Activated naive CD8-positive, alpha-beta T cell treated with anti-CD3 and anti-CD28 coated beads, Interleukin-2, amount 10 ng/mL, durations not matched to agents 7 days and 5 days (primary cell): Measurements from ENCODE around the gene EOLA1. TPM values are rescaled to one million over a fixed set of nuclear protein-coding genes. Genes with fewer than 3 reads are reported as not detected.
"Not testable (repeated sequence)": the region's sequence is repeated elsewhere in the genome, so short reads cannot be mapped to it uniquely, and the experiment has no call there.

ENCODE experiments used
- ATAC-seq: fragments of 150-1000 bp; cut with Tn5 transposase; one replicate; pipeline ENCODE4 v1.10.0; 2021; ENCODE audit warnings: low read depth, moderate library complexity
- POLR2A ChIA-PET: fragments of 350-600 bp; sonication (Branson Sonifier 250); formaldehyde crosslinking; loops from one replicate; lab custom pipeline; 2021; ENCODE audit warnings: antibody characterized with exemption; lab: Charles Lee
- DNase-seq: peaks from one replicate; pipeline ENCODE4 v3.0.0; 2021
- H3K27ac Mint-ChIP-seq: one replicate; pipeline ENCODE4 v1.8.0; 2022; ENCODE audit warnings: mild to moderate bottlenecking, mixed read lengths
- H3K27me3 Mint-ChIP-seq: one replicate; pipeline ENCODE4 v1.8.0; 2022; ENCODE audit warnings: mild to moderate bottlenecking, moderate library complexity, mixed read lengths
- H3K36me3 Mint-ChIP-seq: one replicate; pipeline ENCODE4 v1.8.0; 2021; ENCODE audit warnings: mild to moderate bottlenecking, mixed read lengths
- H3K4me1 Mint-ChIP-seq: one replicate; pipeline ENCODE4 v1.8.0; 2021; ENCODE audit warnings: mixed read lengths
- H3K4me3 Mint-ChIP-seq: one replicate; pipeline ENCODE4 v1.8.0; 2022; ENCODE audit warnings: mild to moderate bottlenecking, moderate library complexity, mixed read lengths
- H3K9me3 Mint-ChIP-seq: one replicate; pipeline ENCODE4 v1.8.0; 2021; ENCODE audit warnings: mixed read lengths
- total RNA-seq, 2 experiments: library from RNA; stranded (reverse); gene quantifications; one replicate each; pipeline ENCODE4 v1.2.3, GENCODE V29; 2021

Gene EOLA1
- total RNA-seq = 10 to 100 TPM; 25.7 to 30.1 TPM

DNA sequence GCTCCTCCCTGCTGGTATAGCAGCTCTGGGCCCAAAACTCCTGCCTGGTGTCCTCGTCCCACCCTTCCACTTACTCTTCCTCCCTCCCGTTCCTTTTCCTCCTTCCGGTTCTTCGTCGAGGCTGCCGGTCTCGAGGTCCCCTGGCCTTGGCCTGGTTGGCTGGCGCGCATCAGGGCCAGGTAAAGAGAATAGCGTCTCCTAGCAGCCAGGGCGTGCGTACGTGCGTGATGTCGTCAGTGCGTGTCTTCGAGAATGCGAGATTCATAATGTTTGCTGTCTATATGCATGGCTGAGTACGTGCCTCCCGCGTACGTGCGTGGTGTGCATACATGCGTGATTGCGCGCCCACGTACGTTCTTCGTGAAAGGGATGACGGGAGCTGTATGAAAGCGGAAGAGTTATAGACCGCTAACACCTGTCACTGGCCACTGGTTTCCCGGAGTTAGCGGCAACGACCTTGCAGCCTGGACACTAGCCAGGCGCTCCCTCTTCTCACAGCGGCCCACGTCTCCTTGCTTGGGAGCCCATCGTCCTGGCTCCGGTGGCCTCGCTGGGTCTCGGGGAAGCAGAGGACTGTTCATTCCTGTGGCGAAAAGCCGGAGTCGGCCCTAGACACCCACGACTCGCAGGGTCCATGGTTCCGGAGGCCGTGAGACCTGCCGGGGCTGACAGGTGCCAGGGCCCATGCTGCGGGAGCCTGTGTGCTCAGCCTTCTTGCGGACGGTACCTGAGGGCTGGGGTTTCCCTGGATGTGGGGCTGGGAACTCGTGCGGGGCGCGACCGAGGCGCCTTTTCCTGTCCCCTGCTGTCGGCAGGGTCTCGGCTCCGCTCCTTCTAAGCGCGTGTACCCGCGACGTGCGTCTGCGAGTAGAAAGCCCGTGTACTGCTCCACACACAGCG lies at the start of gene EOLA1:
EOLA1 (plus strand) TSS at position 392 of the 900 bp plus-strand sequence. CDS start 4,619 bp downstream, outside the sequence.
- Mint-ChIP-seq H3K4me3 (peak within 1 kb of the TSS; percentile 94), H3K27me3 (no peaks in the 10 kb centered on the region), H3K4me1 (peaks cover 3% of the 10 kb centered on the region), H3K27ac (peak within 1 kb of the TSS; percentile 100), H3K36me3 (no peaks in the 10 kb centered on the region), H3K9me3 (no peaks in the 10 kb centered on the region)
- ATAC-seq = peak; percentile 77
- DNase-seq = peak; percentile 81
- POLR2A ChIA-PET = interaction anchor here (0.6 to 3.2 kb wide), 10 partner anchors 13 to 847 kb away, joined by 3 to 22 read pairs (median 4); partner anchors contain the start of genes EOLA2 and IDS

DNA sequence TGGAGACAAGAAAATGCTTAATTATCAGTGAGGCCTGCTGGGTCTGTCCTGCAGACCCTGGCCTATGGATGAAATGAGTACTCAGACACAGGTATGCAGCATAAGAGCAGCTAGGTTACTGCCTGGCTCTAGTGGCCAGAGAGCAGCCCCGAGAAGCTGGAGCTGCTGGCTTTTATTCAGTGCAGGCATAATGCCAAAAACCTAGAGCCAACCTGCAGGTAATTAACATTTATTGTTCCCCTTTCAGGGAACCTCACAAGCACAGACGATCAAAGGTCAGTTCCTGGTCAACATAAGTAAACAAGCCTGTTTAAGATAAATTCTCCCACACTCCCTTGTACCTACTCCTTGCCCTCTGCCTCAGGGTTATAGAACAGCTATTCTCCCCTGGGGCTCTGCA lies 49.0 kb upstream of the EOLA1 start:
- Mint-ChIP-seq H3K9me3 (no peaks in the 10 kb centered on the region), H3K4me1 (peaks cover 6% of the 10 kb centered on the region), H3K27ac (no peak overlapping the region), H3K27me3 (no peaks in the 10 kb centered on the region), H3K4me3 (no peak overlapping the region), H3K36me3 (peaks cover 9% of the 10 kb centered on the region)
- ATAC-seq (no peak), DNase-seq (no peak)
- POLR2A ChIA-PET = no interaction called here

DNA sequence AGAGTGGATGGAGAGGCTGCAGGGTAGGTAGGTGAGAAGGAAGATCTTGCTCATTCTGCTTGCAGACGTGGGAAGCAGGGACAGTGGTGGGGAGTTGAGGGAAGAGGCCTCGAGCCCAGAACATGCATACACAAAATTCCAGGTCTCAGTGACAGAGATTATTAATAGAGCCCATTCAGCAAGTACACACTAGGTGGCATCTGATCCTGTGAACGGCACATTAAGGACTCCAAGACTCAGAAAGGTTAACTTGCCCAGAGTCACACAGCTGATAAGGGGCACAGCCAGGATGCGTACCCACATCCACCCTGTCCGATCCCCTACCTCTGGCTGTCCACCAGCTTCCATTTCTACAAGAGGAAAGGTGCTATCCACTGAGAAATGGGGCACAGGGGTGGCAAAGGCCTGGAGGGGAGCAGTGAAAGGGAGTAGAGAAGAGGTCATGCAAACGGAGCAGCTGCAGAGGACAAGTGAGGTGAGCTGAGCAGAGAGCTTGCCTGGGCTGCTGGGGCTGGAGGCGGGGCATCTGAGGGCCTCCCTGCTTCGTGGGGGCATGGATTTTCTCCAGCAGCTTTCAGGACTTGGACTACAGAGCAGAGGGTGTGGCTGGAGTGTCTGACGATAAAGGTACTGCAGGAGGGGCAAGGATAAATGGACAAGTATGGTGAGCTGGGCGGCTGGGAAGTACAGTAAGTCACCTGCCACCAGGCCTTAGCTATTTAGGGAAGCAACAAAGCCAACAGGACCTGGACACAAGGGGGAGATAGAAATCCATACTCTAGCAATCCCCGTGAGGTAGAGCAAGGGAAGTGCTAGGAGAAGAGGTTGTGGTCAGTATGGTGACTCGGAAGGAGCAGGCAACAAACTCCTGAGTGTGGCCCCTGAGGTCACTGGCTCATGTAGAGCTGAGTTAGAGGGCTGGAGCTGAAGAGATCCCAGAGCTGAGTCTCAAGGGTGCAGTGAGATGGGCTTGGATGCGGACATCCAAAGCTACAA lies 46.9 kb upstream of the EOLA1 start:
- H3K27me3 Mint-ChIP-seq = no peaks in the 10 kb centered on the region
- no peak for DNase-seq
- H3K9me3 Mint-ChIP-seq = no peaks in the 10 kb centered on the region
- H3K4me1 Mint-ChIP-seq = no peaks in the 10 kb centered on the region
- no peak overlapping the region for H3K4me3 Mint-ChIP-seq
- POLR2A ChIA-PET = no interaction called here
- H3K36me3 Mint-ChIP-seq = peaks cover 6% of the 10 kb centered on the region
- no peak for ATAC-seq
- H3K27ac Mint-ChIP-seq = no peak overlapping the region

DNA sequence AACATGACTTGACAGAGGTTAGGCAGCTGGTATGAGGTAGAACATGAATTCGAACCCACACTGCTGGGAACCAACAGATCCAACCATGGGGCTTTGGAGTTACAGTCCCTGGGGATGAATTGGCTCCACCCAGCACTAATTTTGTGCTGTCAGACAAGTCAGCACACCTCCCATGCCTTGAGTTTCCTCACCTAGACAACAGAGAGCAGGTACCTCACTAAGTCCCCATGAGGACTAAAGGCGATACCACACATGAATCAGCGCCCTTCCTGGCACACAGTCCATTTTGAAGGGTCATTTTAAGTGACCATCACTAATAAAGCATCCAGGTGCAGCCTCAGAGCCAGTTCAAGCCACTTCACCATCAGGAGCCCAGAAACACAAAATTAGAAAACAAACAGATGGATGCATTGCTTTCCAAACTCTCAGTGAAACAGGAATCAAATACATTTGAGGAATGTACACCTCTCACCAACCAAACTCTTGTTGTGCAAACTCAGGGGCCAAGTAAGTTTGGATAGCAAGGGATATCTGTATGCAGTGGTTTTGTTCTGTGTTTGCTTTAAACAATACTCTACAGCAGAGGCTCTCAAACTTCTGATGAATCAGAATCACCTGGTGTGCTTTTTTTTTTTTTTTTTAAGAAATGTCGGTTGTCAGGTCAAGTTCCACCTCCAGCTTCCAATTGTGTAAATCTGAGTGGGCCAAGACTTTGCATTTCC lies 45.8 kb upstream of the EOLA1 start:
- DNase-seq (no peak), ATAC-seq (no peak)
- H3K27me3 Mint-ChIP-seq = no peaks in the 10 kb centered on the region
- peaks cover 2% of the 10 kb centered on the region for H3K4me1 Mint-ChIP-seq
- POLR2A ChIA-PET = no interaction called here
- H3K36me3 Mint-ChIP-seq = peaks cover 7% of the 10 kb centered on the region
- H3K27ac Mint-ChIP-seq = no peak overlapping the region
- H3K9me3 Mint-ChIP-seq = no peaks in the 10 kb centered on the region
- no peak overlapping the region for H3K4me3 Mint-ChIP-seq

DNA sequence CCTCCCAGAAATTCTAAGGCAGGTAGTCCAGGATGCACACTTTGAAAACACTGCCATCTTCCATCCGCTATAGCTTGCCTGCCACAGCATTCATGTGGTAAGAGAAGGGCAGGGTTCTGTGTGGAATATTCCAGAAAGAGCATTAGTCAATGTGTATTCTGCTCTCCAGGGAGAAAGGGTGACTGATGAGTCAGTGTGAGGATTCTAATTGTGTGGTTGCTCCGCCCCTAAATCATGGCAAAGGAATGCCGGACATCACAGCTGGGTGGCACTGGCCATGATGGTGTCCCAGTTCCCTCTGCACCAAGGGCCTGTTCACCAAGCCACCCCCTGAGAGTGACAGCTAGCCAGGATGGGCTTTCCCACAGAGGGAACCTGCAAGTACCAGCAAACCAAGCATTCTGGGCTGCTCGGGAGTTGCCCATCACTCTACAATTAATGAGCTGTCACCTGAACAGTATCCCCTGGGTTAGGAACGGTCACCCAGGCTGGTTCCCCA lies 45.2 kb upstream of the EOLA1 start:
- no peak overlapping the region for H3K4me3 Mint-ChIP-seq
- peaks cover 4% of the 10 kb centered on the region for H3K36me3 Mint-ChIP-seq
- H3K9me3 Mint-ChIP-seq = no peaks in the 10 kb centered on the region
- H3K4me1 Mint-ChIP-seq = peaks cover 7% of the 10 kb centered on the region
- no peaks in the 10 kb centered on the region for H3K27me3 Mint-ChIP-seq
- no peak overlapping the region for H3K27ac Mint-ChIP-seq
- no peak for ATAC-seq
- POLR2A ChIA-PET = no interaction called here
- no peak for DNase-seq

DNA sequence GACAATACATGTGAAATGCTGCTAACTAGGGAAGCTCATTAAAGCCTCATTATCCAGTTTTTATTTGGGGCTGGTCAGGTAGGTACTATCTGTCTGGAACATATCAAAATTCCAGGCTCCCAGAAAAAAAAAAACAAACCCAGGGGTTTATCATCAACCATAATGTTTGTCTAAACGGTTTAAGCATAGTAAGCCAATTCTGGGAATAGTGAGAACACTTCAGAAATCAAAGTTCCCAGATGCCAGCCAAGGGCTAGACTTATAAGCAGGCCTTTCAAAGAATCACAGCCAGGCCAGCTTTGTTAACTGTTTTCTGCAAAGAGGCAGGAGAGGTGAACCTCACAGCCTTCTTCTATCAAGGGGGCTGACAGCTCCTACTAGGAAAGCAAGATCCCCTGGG lies 43.8 kb upstream of the EOLA1 start:
- POLR2A ChIA-PET = no interaction called here
- H3K27ac Mint-ChIP-seq = no peak overlapping the region

DNA sequence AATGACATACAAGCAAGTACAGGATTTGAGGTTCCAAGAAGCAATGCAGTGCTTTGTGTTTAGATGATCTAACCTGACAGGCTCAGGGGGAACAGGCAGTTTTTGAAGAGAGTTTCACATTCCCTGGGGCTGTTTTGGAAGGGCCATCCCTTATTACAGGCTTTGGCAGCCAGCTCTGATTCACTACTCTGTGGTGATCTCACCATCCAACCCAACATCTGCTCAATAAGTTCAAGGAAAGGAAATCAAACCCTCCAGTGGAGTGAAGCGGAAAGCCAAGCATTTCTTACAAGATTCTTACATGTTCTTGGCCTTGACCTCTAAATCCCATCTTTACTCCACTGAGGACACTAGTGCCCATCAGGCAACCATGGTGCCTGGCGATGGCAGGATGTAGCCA lies 43.2 kb upstream of the EOLA1 start:
- no peaks in the 10 kb centered on the region for H3K27me3 Mint-ChIP-seq
- H3K27ac Mint-ChIP-seq = no peak overlapping the region
- peaks cover 6% of the 10 kb centered on the region for H3K36me3 Mint-ChIP-seq
- ATAC-seq (no peak), DNase-seq (no peak)
- no peaks in the 10 kb centered on the region for H3K9me3 Mint-ChIP-seq
- peaks cover 14% of the 10 kb centered on the region for H3K4me1 Mint-ChIP-seq
- POLR2A ChIA-PET = no interaction called here
- no peak overlapping the region for H3K4me3 Mint-ChIP-seq

More for the DNA sequence above, 43.8 kb upstream of the EOLA1 start:
- peaks cover 14% of the 10 kb centered on the region for H3K4me1 Mint-ChIP-seq
- peaks cover 6% of the 10 kb centered on the region for H3K36me3 Mint-ChIP-seq
- H3K27me3 Mint-ChIP-seq = no peaks in the 10 kb centered on the region
- DNase-seq (no peak), ATAC-seq (no peak)
- no peaks in the 10 kb centered on the region for H3K9me3 Mint-ChIP-seq
- no peak overlapping the region for H3K4me3 Mint-ChIP-seq

DNA sequence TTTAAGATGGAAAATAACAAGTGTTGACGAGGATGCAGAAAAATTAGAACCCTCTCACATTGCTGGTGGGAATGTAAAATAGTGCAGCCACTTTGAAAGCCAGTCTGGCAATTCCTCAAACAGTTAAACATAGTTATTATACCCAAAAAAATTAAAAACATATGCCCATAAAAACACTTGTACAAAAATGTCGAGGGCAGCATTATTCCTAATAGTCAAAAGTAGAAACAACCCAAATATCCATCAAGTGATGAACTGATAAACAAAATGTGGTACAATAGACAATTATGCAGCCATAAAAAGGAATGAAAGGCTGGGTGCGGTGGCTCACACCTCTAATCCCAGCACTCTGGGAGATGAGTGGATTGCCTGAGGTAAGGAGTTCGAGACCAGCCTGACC lies 42.0 kb upstream of the EOLA1 start:
- Mint-ChIP-seq H3K36me3 (peaks cover 6% of the 10 kb centered on the region), H3K27me3 (no peaks in the 10 kb centered on the region), H3K27ac (no peak overlapping the region), H3K9me3 (no peaks in the 10 kb centered on the region), H3K4me1 (peaks cover 14% of the 10 kb centered on the region), H3K4me3 (no peak overlapping the region)
- POLR2A ChIA-PET = no interaction called here
- DNase-seq (no peak), ATAC-seq (no peak)

- no peak overlapping the region for H3K27ac Mint-ChIP-seq
- H3K36me3 Mint-ChIP-seq = peaks cover 8% of the 10 kb centered on the region
- ATAC-seq = no peak
- H3K27me3 Mint-ChIP-seq = no peaks in the 10 kb centered on the region
- H3K9me3 Mint-ChIP-seq = no peaks in the 10 kb centered on the region
- POLR2A ChIA-PET = no interaction called here
- H3K4me3 Mint-ChIP-seq = no peak overlapping the region
- H3K4me1 Mint-ChIP-seq = peaks cover 14% of the 10 kb centered on the region
- no peak for DNase-seq
Measured at GRCh38 chrX:149499766-149500165, 41.0 kb upstream of the EOLA1 start.

GRCh38 chrX:149502923-149503322 lies 37.9 kb upstream of the EOLA1 start:
- H3K27me3 Mint-ChIP-seq, H3K9me3 Mint-ChIP-seq, H3K4me3 Mint-ChIP-seq, H3K36me3 Mint-ChIP-seq, DNase-seq: not testable (repeated sequence)
- POLR2A ChIA-PET = interaction anchor here (1.2 kb wide), 1 partner anchor 437 kb away, joined by 3 read pairs; no protein-coding TSS in a partner anchor
- ATAC-seq = peak; percentile 7
- peaks cover 23% of the 10 kb centered on the region for H3K4me1 Mint-ChIP-seq
- peak overlapping the region; percentile 38 for H3K27ac Mint-ChIP-seq

- H3K36me3 Mint-ChIP-seq, H3K9me3 Mint-ChIP-seq, H3K27me3 Mint-ChIP-seq: not testable (repeated sequence)
- peak; percentile 62 for ATAC-seq
- H3K4me1 Mint-ChIP-seq = peaks cover 23% of the 10 kb centered on the region
- POLR2A ChIA-PET = interaction anchor here (1.2 to 2.3 kb wide), 2 partner anchors 37 to 437 kb away, joined by 3 to 22 read pairs; partner anchors contain the start of gene EOLA1
- H3K4me3 Mint-ChIP-seq = peak overlapping the region; percentile 42
- DNase-seq = peak; percentile 50
- H3K27ac Mint-ChIP-seq = peak overlapping the region; percentile 61
Measured at GRCh38 chrX:149503446-149503845, 37.4 kb upstream of the EOLA1 start.

DNA sequence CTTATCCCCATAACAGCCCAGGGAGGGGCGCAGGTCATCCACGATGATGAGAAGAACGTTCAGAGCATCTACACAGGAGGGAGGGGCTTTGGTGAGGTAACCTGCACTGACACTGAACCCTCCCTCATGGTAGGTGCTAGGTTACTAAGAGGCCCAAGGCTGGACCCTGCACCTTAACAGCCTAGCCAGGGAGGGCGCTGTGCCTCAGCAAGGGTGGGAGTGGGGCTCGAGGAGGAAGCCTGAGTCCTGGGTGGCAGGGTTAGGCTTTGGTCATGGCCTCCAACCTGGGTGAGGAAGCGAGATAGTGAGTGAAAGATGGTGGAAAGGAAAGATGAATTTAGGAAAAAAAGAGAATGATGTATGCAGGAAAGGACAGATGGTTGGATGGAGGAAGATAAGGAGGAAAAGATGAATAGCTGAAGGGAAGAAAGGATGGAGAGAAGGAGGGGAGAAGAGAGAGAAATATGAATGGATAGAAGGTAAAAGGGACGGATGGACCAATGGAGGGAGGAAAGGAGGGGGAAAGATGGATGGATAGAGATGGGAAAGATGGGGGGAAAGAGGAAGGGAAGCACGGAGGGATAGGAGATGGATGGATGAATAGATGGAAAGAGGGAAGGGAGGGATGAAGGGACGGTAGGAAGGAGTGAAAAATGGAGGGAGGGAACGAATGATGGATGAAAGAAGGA lies 36.4 kb upstream of the EOLA1 start:
- Mint-ChIP-seq H3K27ac (peak overlapping the region; percentile 97), H3K27me3 (peaks cover 3% of the 10 kb centered on the region), H3K36me3 (peaks cover 6% of the 10 kb centered on the region), H3K4me1 (peaks cover 23% of the 10 kb centered on the region), H3K9me3 (no peaks in the 10 kb centered on the region), H3K4me3 (peak overlapping the region; percentile 93)
- ATAC-seq (peak; percentile 43), DNase-seq (peak; percentile 66)
- POLR2A ChIA-PET = interaction anchor here (0.7 to 2.3 kb wide), 8 partner anchors 9 to 1123 kb away, joined by 3 to 22 read pairs (median 4); partner anchors contain the start of genes EOLA1 and EOLA2
